Ascending aorta (tissue), 2 donors: ENCODE results near the gene GALNT9. TPM values are rescaled to one million over a fixed set of nuclear protein-coding genes. Genes with fewer than 3 reads are reported as not detected.

Source experiments
- DNase-seq, 2 donors: peaks; one replicate each; pipeline ENCODE4 v3.0.0-alpha.2; 2019; ENCODE audit warnings: low spot score in 2 of 2
- H3K27ac ChIP-seq, 2 donors: fragments of 200-600 bp; sonication (generic); one replicate each; pipeline ENCODE4 v1.5.1; 2016 to 2017; ENCODE audit warnings: mild to moderate bottlenecking in 1 of 2
- H3K27me3 ChIP-seq: fragments of 200-600 bp; sonication (generic); one replicate; pipeline ENCODE4 v1.5.1; 2017
- H3K36me3 ChIP-seq, 2 donors: fragments of 200-600 bp; sonication (generic); one replicate each; pipeline ENCODE4 v1.5.1; 2016
- H3K4me1 ChIP-seq, 2 donors: fragments of 200-600 bp; sonication (generic); one replicate each; pipeline ENCODE4 v1.5.1; 2016 to 2017; ENCODE audit warnings: mild to moderate bottlenecking in 1 of 2
- H3K4me3 ChIP-seq, 2 donors: fragments of 200-600 bp; sonication (generic); one replicate each; pipeline ENCODE4 v1.5.1; 2016 to 2017; ENCODE audit warnings: mild to moderate bottlenecking in 1 of 2
- H3K9me3 ChIP-seq, 2 donors: fragments of 200-600 bp; sonication (generic); one replicate each; pipeline ENCODE4 v1.5.1; 2016
- CTCF ChIP-seq, 3 experiments: fragments of 200-600 bp in 2 of 3; fragments of 450-650 bp in 1 of 3; sonication (generic) in 2 of 3; IDR thresholded peaks; one replicate each; pipeline ENCODE4 v1.5.1; 2016 to 2019; ENCODE audit warnings: antibody characterized with exemption in 3 of 3, mild to moderate bottlenecking in 1 of 3, moderate library complexity in 1 of 3
- intact Hi-C: fragments of 100-400 bp; cut with DNase I; formaldehyde crosslinking; loops from one replicate; pipeline ENCODE4 v1.15.1; 2023
- total RNA-seq: library from RNA; depleted of rRNA; stranded (reverse); fragments of >200 nt; gene quantifications from one replicate; pipeline ENCODE4 v1.1.0, GENCODE V29; 2016

The GALNT9 gene
- total RNA-seq, 1 donor from 2014 or later: not detected

- Histone ChIP-seq H3K27ac (no peak overlapping the region), H3K36me3 (no peaks in the 10 kb centered on the region), H3K9me3 (no peaks in the 10 kb centered on the region), H3K4me3 (no peak overlapping the region), H3K4me1 (no peaks in the 10 kb centered on the region), H3K27me3 (no peaks in the 10 kb centered on the region)
- TF ChIP-seq CTCF (IDR thresholded peaks at IDR 0.05): no peak
- intact Hi-C loops: no loop called here
- DNase-seq: no peak
Observed at GRCh38 chr12:132294121-132295034, 35.0 kb downstream of the GALNT9 start.

- intact Hi-C loops: no loop called here
- H3K36me3 ChIP-seq: no peaks in the 10 kb centered on the region
- no peak for DNase-seq
- H3K4me3 ChIP-seq: no peak overlapping the region
- H3K27ac ChIP-seq: no peak overlapping the region
- H3K4me1 ChIP-seq: no peaks in the 10 kb centered on the region
- H3K27me3 ChIP-seq: no peaks in the 10 kb centered on the region
- no peak for TF ChIP-seq CTCF (IDR thresholded peaks at IDR 0.05)
- no peaks in the 10 kb centered on the region for H3K9me3 ChIP-seq
Observed at GRCh38 chr12:132292328-132293319, 36.8 kb downstream of the GALNT9 start.

DNA sequence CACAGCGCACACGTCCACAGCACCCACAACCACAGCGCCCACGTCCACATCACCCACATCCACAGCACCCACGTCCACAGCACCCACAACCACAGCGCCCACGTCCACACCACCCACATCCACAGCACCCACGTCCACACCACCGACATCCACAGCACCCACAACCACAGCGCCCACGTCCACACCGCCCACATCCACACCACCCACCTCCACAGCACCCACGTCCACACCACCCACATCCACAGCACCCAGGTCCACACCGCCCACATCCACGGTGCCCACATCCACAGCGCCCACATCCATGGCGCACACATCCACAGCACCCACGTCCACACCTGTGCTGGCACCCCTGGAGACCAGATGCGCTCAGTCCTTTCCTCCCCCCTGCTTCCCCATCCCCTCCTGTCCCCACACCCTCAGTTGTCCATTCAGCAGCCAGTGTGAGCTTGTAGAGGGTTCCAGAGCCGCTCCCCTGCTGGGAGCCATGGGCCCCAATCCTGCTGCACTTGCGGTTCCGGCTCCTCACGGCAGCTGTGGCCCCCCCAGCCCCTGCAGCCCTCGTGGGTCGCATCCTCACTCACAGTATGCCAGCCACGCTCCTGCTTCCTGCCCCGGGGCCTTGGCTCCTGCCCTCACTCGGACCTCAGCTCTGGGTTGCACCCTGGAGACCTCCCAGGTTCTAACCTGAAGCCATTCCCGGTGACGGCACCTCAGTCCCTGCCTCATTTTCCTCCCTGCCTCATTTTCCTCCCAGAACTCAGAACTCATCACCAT is 37.8 kb downstream of the GALNT9 start:
- H3K4me1 ChIP-seq: no peaks in the 10 kb centered on the region
- no peaks in the 10 kb centered on the region for H3K9me3 ChIP-seq
- H3K27ac ChIP-seq: no peak overlapping the region
- TF ChIP-seq CTCF (IDR thresholded peaks at IDR 0.05): no peak
- H3K36me3 ChIP-seq: no peaks in the 10 kb centered on the region
- H3K4me3 ChIP-seq: no peak overlapping the region
- intact Hi-C loops: no loop called here
- DNase-seq: no peak
- H3K27me3 ChIP-seq: no peaks in the 10 kb centered on the region

DNA sequence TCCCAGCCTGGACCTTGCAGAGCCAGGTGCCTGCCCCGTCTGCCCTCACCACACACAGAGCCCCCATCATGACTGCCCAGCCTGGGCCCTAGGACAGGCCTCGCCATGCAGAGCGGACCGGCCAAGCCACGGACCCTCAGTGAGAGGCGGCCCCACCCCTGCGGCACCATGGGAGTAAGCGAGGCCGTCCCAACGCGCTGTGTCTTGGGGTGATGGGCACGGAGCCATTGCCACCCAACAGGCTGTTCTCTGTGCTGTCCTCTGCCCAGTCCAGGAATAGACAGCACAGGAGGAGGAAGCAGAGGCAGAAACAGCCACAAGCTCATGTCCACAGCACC is 39.2 kb downstream of the GALNT9 start:
- intact Hi-C loops: no loop called here
- Histone ChIP-seq H3K4me1 (no peaks in the 10 kb centered on the region), H3K36me3 (no peaks in the 10 kb centered on the region), H3K9me3 (no peaks in the 10 kb centered on the region), H3K27me3 (no peaks in the 10 kb centered on the region), H3K27ac (no peak overlapping the region), H3K4me3 (no peak overlapping the region)
- no peak for TF ChIP-seq CTCF (IDR thresholded peaks at IDR 0.05)
- DNase-seq: no peak
